ENCODE measurements around the gene RREB1.

DNA sequence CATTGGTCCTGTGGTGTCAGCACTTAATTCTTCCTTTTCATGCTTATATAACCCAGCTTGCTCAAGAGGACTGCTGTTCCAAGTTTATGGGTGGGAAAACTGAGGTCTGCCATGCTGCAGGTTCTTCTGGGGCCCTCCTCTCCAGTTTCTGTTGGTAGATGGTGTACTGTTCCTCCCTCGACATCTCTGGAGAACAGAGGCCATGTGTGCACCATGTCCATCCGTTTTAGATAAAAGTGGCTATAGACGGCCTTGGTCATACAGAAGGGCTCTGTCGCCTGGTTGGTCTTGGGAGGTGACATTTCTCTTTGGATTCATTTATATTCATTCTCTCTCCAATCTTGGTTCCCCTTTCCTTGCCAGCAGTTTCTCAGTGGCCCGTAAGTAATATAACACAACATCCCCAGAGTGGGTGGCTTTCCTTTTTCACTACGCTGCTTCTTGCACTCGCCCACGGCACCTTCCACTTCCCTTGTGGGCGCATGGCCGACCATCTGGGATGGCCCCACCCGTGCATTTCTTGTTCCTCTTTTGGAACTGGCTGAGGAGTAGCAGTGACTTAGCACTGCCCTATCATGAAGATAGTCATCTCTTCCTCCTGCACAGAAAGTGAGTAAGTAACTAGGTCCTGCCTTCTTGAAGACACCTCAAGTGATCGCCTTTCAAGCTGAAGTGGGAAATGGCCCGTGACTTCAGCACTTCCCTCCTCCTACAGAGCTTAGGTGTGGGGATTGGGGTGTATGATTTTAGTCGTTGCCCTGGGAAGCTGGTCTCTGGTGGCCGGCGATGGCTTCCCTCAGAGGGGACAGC is 94.2 kb downstream of the RREB1 start:
- no peak for TF ChIP-seq CTCF (optimal IDR thresholded peaks at IDR 0.05 in 1 of 3, IDR thresholded peaks at IDR 0.05 in 1 of 3, conservative IDR thresholded peaks at IDR 0.05 in 1 of 3; ENCODE audit: extremely low read depth in 1 of 3, insufficient read depth in 2 of 3, low read length in 3 of 3)
- no peak for TF ChIP-seq EZH2 (IDR thresholded peaks at IDR 0.05; ENCODE audit: low read length)

All from keratinocyte (primary cell).